HEK293T (cell line): ENCODE data around the gene NSD1.

Source experiments
- ARNT ChIP-seq: fragments of 450-650 bp; IDR thresholded peaks from 2 replicates; pipeline ENCODE4 v1.6.1; 2017; ENCODE audit warnings: mild to moderate bottlenecking
- BHLHE40 ChIP-seq: fragments of 450-650 bp; IDR thresholded peaks from 2 replicates; pipeline ENCODE4 v1.6.1; 2016; ENCODE audit warnings: mild to moderate bottlenecking, moderate library complexity, borderline replicate concordance
- FOXA1 ChIP-seq: fragments of 450-650 bp; IDR thresholded peaks from 2 replicates; pipeline ENCODE4 v1.6.1; 2016; ENCODE audit warnings: mild to moderate bottlenecking
- FOXM1 ChIP-seq: fragments of 450-650 bp; IDR thresholded peaks from 2 replicates; pipeline ENCODE4 v1.6.1; 2017; ENCODE audit warnings: mild to moderate bottlenecking, borderline replicate concordance
- SUZ12 ChIP-seq: fragments of 450-650 bp; IDR thresholded peaks from 2 replicates; pipeline ENCODE4 v1.6.1; 2016; ENCODE audit warnings: mild to moderate bottlenecking

DNA sequence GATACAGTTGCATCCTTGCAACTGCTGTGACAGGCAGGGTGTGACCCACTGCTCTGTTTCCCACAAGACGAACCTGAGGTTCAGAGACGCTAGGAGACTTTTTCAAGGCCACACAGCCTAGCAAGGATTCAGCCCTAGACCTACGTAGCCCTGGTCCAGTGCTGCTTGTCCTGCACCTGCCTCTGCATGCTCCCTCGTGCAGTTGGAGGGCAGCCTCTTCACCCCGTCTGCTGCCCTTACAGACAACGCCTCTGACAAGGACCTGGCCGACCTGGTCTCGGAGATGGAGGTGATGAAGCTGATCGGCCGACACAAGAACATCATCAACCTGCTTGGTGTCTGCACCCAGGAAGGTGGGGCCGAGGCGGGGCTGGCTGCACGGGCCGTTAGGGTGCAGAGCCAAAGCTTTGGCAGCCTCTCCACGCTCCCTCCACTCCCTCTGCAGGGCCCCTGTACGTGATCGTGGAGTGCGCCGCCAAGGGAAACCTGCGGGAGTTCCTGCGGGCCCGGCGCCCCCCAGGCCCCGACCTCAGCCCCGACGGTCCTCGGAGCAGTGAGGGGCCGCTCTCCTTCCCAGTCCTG is 38.4 kb upstream of the NSD1 start:
- TF ChIP-seq FOXM1 (no peak), ARNT (no peak), SUZ12 (no peak), BHLHE40 (no peak), FOXA1 (no peak)
